ENCODE measurements around the gene MTHFD2L. TPM values are rescaled to one million over a fixed set of nuclear protein-coding genes. Genes with fewer than 3 reads are reported as not detected.

Gene MTHFD2L
- total and polyA plus RNA-seq, 9 donors: 5.8 to 19.3 (median 13.5) TPM

- DNase-seq: no peak
- no peak overlapping the region for H3K27ac ChIP-seq
- no peaks in the 10 kb centered on the region for H3K4me1 ChIP-seq (ENCODE audit: insufficient read depth)
- no peaks in the 10 kb centered on the region for H3K9me3 ChIP-seq
- intact Hi-C loops (cut with DNase I): no loop called here
- WGBS, 3 donors: 88 to 91% (median 88%) methylated on average over 5 of the region's 5 CpGs
- no peaks in the 10 kb centered on the region for H3K36me3 ChIP-seq
- TF ChIP-seq EP300 (IDR thresholded peaks at IDR 0.05) (no peak), CTCF (IDR thresholded peaks at IDR 0.05) (no peak), POLR2A (IDR thresholded peaks at IDR 0.05) (no peak)
- no peaks in the 10 kb centered on the region for H3K27me3 ChIP-seq
- H3K4me3 ChIP-seq: no peak overlapping the region
These were observed 157.5 kb downstream of the MTHFD2L start for GRCh38 chr4:74315376-74315775.

GRCh38 chr4:74316397-74316796 lies 158.5 kb downstream of the MTHFD2L start:
- H3K9me3 ChIP-seq: no peaks in the 10 kb centered on the region
- TF ChIP-seq CTCF (IDR thresholded peaks at IDR 0.05) (no peak), POLR2A (IDR thresholded peaks at IDR 0.05) (no peak), EP300 (IDR thresholded peaks at IDR 0.05) (no peak)
- H3K36me3 ChIP-seq: no peaks in the 10 kb centered on the region
- DNase-seq: no peak
- no peak overlapping the region for H3K4me3 ChIP-seq
- no peak overlapping the region for H3K27ac ChIP-seq
- 41 to 43% (median 41%) methylated on average over 2 of the region's 2 CpGs for WGBS, 3 donors
- no peaks in the 10 kb centered on the region for H3K27me3 ChIP-seq
- no peaks in the 10 kb centered on the region for H3K4me1 ChIP-seq (ENCODE audit: insufficient read depth)
- intact Hi-C loops (cut with DNase I): no loop called here

- no peaks in the 10 kb centered on the region for H3K36me3 ChIP-seq
- no peak overlapping the region for H3K27ac ChIP-seq
- H3K4me3 ChIP-seq: no peak overlapping the region
- 69 to 73% (median 71%) methylated on average over 3 of the region's 3 CpGs for WGBS, 3 donors
- no peak for TF ChIP-seq POLR2A (IDR thresholded peaks at IDR 0.05)
- TF ChIP-seq EP300 (IDR thresholded peaks at IDR 0.05): no peak
- TF ChIP-seq CTCF (IDR thresholded peaks at IDR 0.05): no peak
- no peaks in the 10 kb centered on the region for H3K4me1 ChIP-seq (ENCODE audit: insufficient read depth)
- H3K9me3 ChIP-seq: no peaks in the 10 kb centered on the region
- no peak for DNase-seq
- intact Hi-C loops (cut with DNase I): no loop called here
- no peaks in the 10 kb centered on the region for H3K27me3 ChIP-seq
These were observed 159.8 kb downstream of the MTHFD2L start for GRCh38 chr4:74317616-74318246.

GRCh38 chr4:74318276-74318675 lies 160.4 kb downstream of the MTHFD2L start:
- no peaks in the 10 kb centered on the region for H3K9me3 ChIP-seq
- TF ChIP-seq CTCF (IDR thresholded peaks at IDR 0.05): no peak
- TF ChIP-seq POLR2A (IDR thresholded peaks at IDR 0.05): no peak
- TF ChIP-seq EP300 (IDR thresholded peaks at IDR 0.05): no peak
- no peak overlapping the region for H3K4me3 ChIP-seq
- H3K27ac ChIP-seq: no peak overlapping the region
- WGBS, 3 donors: 79 to 85% (median 80%) methylated on average over 2 of the region's 2 CpGs
- no peaks in the 10 kb centered on the region for H3K27me3 ChIP-seq
- intact Hi-C loops (cut with DNase I): no loop called here
- H3K36me3 ChIP-seq: no peaks in the 10 kb centered on the region
- no peak for DNase-seq
- no peaks in the 10 kb centered on the region for H3K4me1 ChIP-seq (ENCODE audit: insufficient read depth)
